Bronchial epithelial cell (primary cell): ENCODE data around the gene PIAS4. TPM values are rescaled to one million over a fixed set of nuclear protein-coding genes. Genes with fewer than 3 reads are reported as not detected.

Source experiments
- DNase-seq: peaks from one replicate; pipeline ENCODE4 v3.0.0-alpha.2; 2010; ENCODE audit warnings: low read depth
- FAIRE-seq: peaks from 2 replicates; lab custom pipeline; 2011; peaks lifted over from hg19 to GRCh38; lab: Jason Lieb, UNC
- H3K27me3 ChIP-seq: 2 replicates; pipeline ENCODE4 v1.5.1; 2011; ENCODE audit warnings: low read length; ENCODE audit not compliant: control insufficient read depth, insufficient read depth
- H3K36me3 ChIP-seq: 2 replicates; pipeline ENCODE4 v1.5.1; 2011; ENCODE audit warnings: low read length; ENCODE audit not compliant: control insufficient read depth, insufficient read depth
- H3K4me3 ChIP-seq: 2 replicates; pipeline ENCODE4 v1.5.1; 2011; ENCODE audit warnings: mild to moderate bottlenecking, low read depth, low read length, control low read depth
- CTCF ChIP-seq: IDR thresholded peaks from 2 replicates; pipeline ENCODE4 v1.5.1; 2011; ENCODE audit warnings: mild to moderate bottlenecking, moderate library complexity, low read length, control low read depth, inconsistent platforms; ENCODE audit not compliant: insufficient read depth, severe bottlenecking
- total RNA-seq: library from RNA; depleted of rRNA; stranded (reverse); fragments of >200 nt; gene quantifications from 2 replicates; pipeline ENCODE4 v1.2.1, GENCODE V29; 2014

The PIAS4 gene
- total RNA-seq, 1 donor from 2014 or later: 10.0 TPM

- Histone ChIP-seq H3K27me3 (no peaks in the 10 kb centered on the region), H3K36me3 (no peaks in the 10 kb centered on the region), H3K4me3 (no peak overlapping the region)
- DNase-seq (no peak), FAIRE-seq (no peak)
- no peak for TF ChIP-seq CTCF
Measured at GRCh38 chr19:4081441-4082129, 74.0 kb downstream of the PIAS4 start.

- TF ChIP-seq CTCF: no peak
- FAIRE-seq: no peak
- DNase-seq: no peak
Measured at GRCh38 chr19:4082172-4082571, 74.6 kb downstream of the PIAS4 start.

GRCh38 chr19:4083677-4084546, 76.4 kb downstream of the PIAS4 start:
- DNase-seq (no peak), FAIRE-seq (no peak)
- H3K27me3 ChIP-seq: no peaks in the 10 kb centered on the region
- no peak overlapping the region for H3K4me3 ChIP-seq
- no peaks in the 10 kb centered on the region for H3K36me3 ChIP-seq
- no peak for TF ChIP-seq CTCF

More at GRCh38 chr19:4082172-4082571, 74.6 kb downstream of the PIAS4 start:
- Histone ChIP-seq H3K36me3 (no peaks in the 10 kb centered on the region), H3K4me3 (no peak overlapping the region), H3K27me3 (no peaks in the 10 kb centered on the region)

- H3K4me3 ChIP-seq: no peak overlapping the region
- peaks cover under 1% of the 10 kb centered on the region for H3K36me3 ChIP-seq
- no peaks in the 10 kb centered on the region for H3K27me3 ChIP-seq
- DNase-seq (no peak), FAIRE-seq (no peak)
- TF ChIP-seq CTCF: no peak
Measured at GRCh38 chr19:4084547-4084877, 77.0 kb downstream of the PIAS4 start.

DNA sequence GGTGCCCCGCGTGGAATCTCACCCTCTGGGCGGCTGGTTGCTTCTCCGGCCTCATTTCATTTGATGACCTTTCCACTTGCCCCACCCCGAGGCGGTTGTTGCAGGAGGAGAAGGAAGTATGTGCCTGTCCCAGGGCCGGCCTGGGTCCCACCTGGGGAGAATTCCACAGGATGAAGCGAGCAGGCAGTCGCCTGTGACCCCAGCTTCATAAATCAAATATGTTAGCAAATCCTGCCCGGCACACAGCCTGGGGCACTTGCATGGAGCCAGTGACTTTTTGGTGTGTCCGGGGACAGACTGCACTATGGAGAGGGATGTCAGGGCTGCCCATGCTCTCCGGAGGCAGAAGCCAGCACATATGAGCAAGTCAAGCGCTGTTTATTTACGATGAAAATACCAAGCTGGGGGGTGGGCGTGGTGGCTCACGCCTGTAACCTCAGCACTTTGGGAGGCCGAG, 78.9 kb downstream of the PIAS4 start:
- H3K27me3 ChIP-seq: no peaks in the 10 kb centered on the region
- DNase-seq (no peak), FAIRE-seq (no peak)
- no peak overlapping the region for H3K4me3 ChIP-seq
- peaks cover 4% of the 10 kb centered on the region for H3K36me3 ChIP-seq
- TF ChIP-seq CTCF: no peak
